Measurements from ENCODE around the gene HSPA12B. TPM values are rescaled to one million over a fixed set of nuclear protein-coding genes. Genes with fewer than 3 reads are reported as not detected.

Gene HSPA12B
- polyA plus RNA-seq, 2 of the 4 experiments (the other 2 are of a cell fraction): 0.37 to 1.2 TPM

GRCh38 chr20:3699037-3699436 lies 33.4 kb upstream of the HSPA12B start:
- TF ChIP-seq BHLHE40 (IDR thresholded peaks at IDR 0.05; ENCODE audit: low read depth, low read length) (no peak), MAZ (IDR thresholded peaks at IDR 0.05; ENCODE audit: borderline replicate concordance, low read depth, low read length) (no peak), FOSL2 (IDR thresholded peaks at IDR 0.05) (no peak), FOSL2 (CRISPR knock-in tag; IDR thresholded peaks at IDR 0.05) (no peak), E2F6 (IDR thresholded peaks at IDR 0.05; ENCODE audit: borderline replicate concordance, low read depth) (no peak), ZNF302 (CRISPR knock-in tag; IDR thresholded peaks at IDR 0.05) (no peak), KDM1A (IDR thresholded peaks at IDR 0.05; ENCODE audit: low read depth) (no peak), RAD21 (conservative IDR thresholded peaks at IDR 0.05 in 1 of 2, IDR thresholded peaks at IDR 0.05 in 1 of 2) (no peak), REST (IDR thresholded peaks at IDR 0.05) (no peak), KDM5A (IDR thresholded peaks at IDR 0.05) (no peak), POLR2A (IDR thresholded peaks at IDR 0.05; ENCODE audit: low read length) (no peak), TP53 (CRISPR knock-in tag; IDR thresholded peaks at IDR 0.05) (no peak), MAFK (IDR thresholded peaks at IDR 0.05; ENCODE audit: partially characterized antibody) (no peak), GATA3 (IDR thresholded peaks at IDR 0.05; ENCODE audit: borderline replicate concordance) (no peak), JUNB (IDR thresholded peaks at IDR 0.05) (no peak), BCL3 (IDR thresholded peaks at IDR 0.05) (no peak), NFE2L2 (conservative IDR thresholded peaks at IDR 0.05; ENCODE audit: low read length) (no peak)
- FAIRE-seq: no peak
- 62% methylated on average over 16 of the region's 16 CpGs for WGBS (ENCODE audit: missing lambda C conversion rate)
- CTCF ChIA-PET: interaction anchor here (0.8 to 61.5 kb wide), 4 partner anchors 11 to 377 kb away, joined by 3 to 2233 read pairs (median 98); partner anchors contain the start of genes ADAM33, ADISSP, HSPA12B and SIGLEC1
- 0 out of 6 replicates have a peak, but pooled peaks of 1 of the 2 experiments have one; percentile 5 for ATAC-seq
- POLR2A ChIA-PET: no interaction called here
- Histone ChIP-seq H3K27ac (no peak overlapping the region), H3K4me3 (no peak overlapping the region), H3K4me1 (no peaks in the 10 kb centered on the region), H3K9me3 (0 out of 3 replicates have a peak, but pooled peaks cover 2% of the 10 kb centered on the region), H3K4me2 (no peak overlapping the region)
- DNase-seq (ENCODE audit: low read depth in 1 of 2, low spot score in 1 of 2): no peak

GRCh38 chr20:3701061-3701998 lies 31.2 kb upstream of the HSPA12B start:
- FAIRE-seq: no peak
- POLR2A ChIA-PET: no interaction called here
- CTCF ChIA-PET: interaction anchor here (1.0 to 72.1 kb wide), 6 partner anchors 9 to 121 kb away, joined by 3 to 2233 read pairs (median 96); partner anchors contain the start of genes ADAM33, ADISSP, AP5S1 and GFRA4

More at GRCh38 chr20:3701061-3701998, 31.2 kb upstream of the HSPA12B start:
- DNase-seq (ENCODE audit: low read depth in 1 of 2, low spot score in 1 of 2) (no peak), ATAC-seq (no peak)
- Histone ChIP-seq H3K4me3 (no peak overlapping the region), H3K4me1 (no peaks in the 10 kb centered on the region), H3K27ac (no peak overlapping the region), H3K9me3 (0 out of 3 replicates have a peak, but pooled peaks cover 2% of the 10 kb centered on the region), H3K4me2 (no peak overlapping the region)
- WGBS (ENCODE audit: missing lambda C conversion rate): 64% methylated on average over 13 of the region's 13 CpGs
- TF ChIP-seq ZFP36 (IDR thresholded peaks at IDR 0.05; ENCODE audit: borderline replicate concordance, partially characterized antibody): no peak
- TF ChIP-seq KDM5A (IDR thresholded peaks at IDR 0.05): no peak
- TF ChIP-seq HOXB5 (CRISPR knock-in tag; IDR thresholded peaks at IDR 0.05): no peak
- TF ChIP-seq HES2 (IDR thresholded peaks at IDR 0.05): no peak
- TF ChIP-seq ZC3H11A (IDR thresholded peaks at IDR 0.05): no peak
- TF ChIP-seq CTCF (IDR thresholded peaks at IDR 0.05): no peak
- no peak for TF ChIP-seq ZNF302 (CRISPR knock-in tag; IDR thresholded peaks at IDR 0.05)
- TF ChIP-seq NR3C1 (IDR thresholded peaks at IDR 0.05): no peak
- TF ChIP-seq BCL3 (IDR thresholded peaks at IDR 0.05): no peak
- TF ChIP-seq RAD21 (conservative IDR thresholded peaks at IDR 0.05 in 1 of 2, IDR thresholded peaks at IDR 0.05 in 1 of 2): no peak
- no peak for TF ChIP-seq RCOR1 (IDR thresholded peaks at IDR 0.05; ENCODE audit: low read depth, low read length)
- TF ChIP-seq ESRRA (IDR thresholded peaks at IDR 0.05; ENCODE audit: borderline replicate concordance, low read length): no peak
- no peak for TF ChIP-seq CHD2 (IDR thresholded peaks at IDR 0.05; ENCODE audit: low read length, partially characterized antibody)
- no peak for TF ChIP-seq FOXS1 (CRISPR knock-in tag; IDR thresholded peaks at IDR 0.05)
